Thoracic aorta (tissue), 2 donors: ENCODE measurements around the gene CDH2. TPM values are rescaled to one million over a fixed set of nuclear protein-coding genes. Genes with fewer than 3 reads are reported as not detected.

Experiments
- ATAC-seq: fragments of 150-250 bp; one replicate; pipeline ENCODE4 v1.8.0; 2017; ENCODE audit warnings: low read depth; ENCODE audit not compliant: insufficient number of reproducible peaks, low FRiP score
- DNase-seq: peaks from one replicate; pipeline ENCODE4 v3.0.0-alpha.2; 2020; ENCODE audit warnings: low spot score
- H3K27ac ChIP-seq, 2 donors: fragments of 200-600 bp; sonication (generic); 1 replicate in 1 of 2; 2 replicates in 1 of 2; pipeline ENCODE4 v1.5.1; 2016; ENCODE audit warnings: mild to moderate bottlenecking in 2 of 2, moderate library complexity in 2 of 2
- H3K27me3 ChIP-seq: fragments of 200-600 bp; sonication (generic); replicated peaks from 2 replicates; pipeline ENCODE4 v1.6.0; 2016; ENCODE audit warnings: mild to moderate bottlenecking; ENCODE audit not compliant: insufficient read depth
- H3K36me3 ChIP-seq: fragments of 200-600 bp; sonication (generic); one replicate; pipeline ENCODE4 v1.5.1; 2016
- H3K4me1 ChIP-seq, 2 donors: fragments of 200-600 bp; sonication (generic); 1 replicate in 1 of 2; 2 replicates in 1 of 2; pipeline versions ENCODE4 v1.5.1 to v1.6.0; 2016; ENCODE audit warnings: low read depth in 2 of 2, mild to moderate bottlenecking in 1 of 2; ENCODE audit not compliant: control insufficient read depth in 1 of 2
- H3K4me3 ChIP-seq: fragments of 200-600 bp; sonication (generic); 2 replicates; pipeline ENCODE4 v1.5.1; 2016; ENCODE audit warnings: mild to moderate bottlenecking
- H3K9me3 ChIP-seq: fragments of 200-600 bp; sonication (generic); 2 replicates; pipeline ENCODE4 v1.5.1; 2016
- total RNA-seq, 2 donors: library from RNA; depleted of rRNA; stranded (reverse); fragments of >200 nt; gene quantifications; one replicate each; pipeline versions ENCODE4 v1.1.0 to v1.2.3, GENCODE V29; 2016
- TF ChIP-seq, protein P1 (sequence below): fragments of 200-600 bp; sonication (generic); IDR thresholded peaks from one replicate; pipeline ENCODE4 v1.5.1; 2019; ENCODE audit warnings: antibody characterized with exemption

CDH2 gene
- total RNA-seq, 2 donors from 2014 or later = 25.9 to 37.9 TPM

DNA sequence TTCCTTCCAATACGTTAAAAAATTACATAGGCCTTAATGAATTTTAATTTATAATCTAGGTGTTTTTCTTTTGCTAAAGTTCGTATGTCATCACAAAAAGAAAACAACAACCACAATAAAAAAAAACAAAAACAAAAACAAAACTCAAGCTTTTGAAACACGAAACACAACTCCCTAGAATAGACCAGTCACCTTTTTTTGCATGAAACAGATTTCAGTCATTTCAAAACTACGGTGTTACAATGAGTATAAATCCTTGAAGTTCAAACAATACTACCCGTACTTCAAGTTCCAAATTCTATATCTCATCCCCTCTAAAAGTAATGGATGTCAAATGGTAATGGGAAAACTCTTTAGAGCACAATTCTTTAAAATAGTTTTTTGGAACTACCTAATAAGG is 142.4 kb downstream of the CDH2 start:
- no peak overlapping the region for H3K4me3 ChIP-seq
- no peaks in the 10 kb centered on the region for H3K36me3 ChIP-seq
- no peak for DNase-seq
- H3K27me3 ChIP-seq = no peaks in the 10 kb centered on the region
- no peaks in the 10 kb centered on the region for H3K4me1 ChIP-seq
- H3K27ac ChIP-seq = no peak overlapping the region
- TF ChIP-seq, protein P1, sequence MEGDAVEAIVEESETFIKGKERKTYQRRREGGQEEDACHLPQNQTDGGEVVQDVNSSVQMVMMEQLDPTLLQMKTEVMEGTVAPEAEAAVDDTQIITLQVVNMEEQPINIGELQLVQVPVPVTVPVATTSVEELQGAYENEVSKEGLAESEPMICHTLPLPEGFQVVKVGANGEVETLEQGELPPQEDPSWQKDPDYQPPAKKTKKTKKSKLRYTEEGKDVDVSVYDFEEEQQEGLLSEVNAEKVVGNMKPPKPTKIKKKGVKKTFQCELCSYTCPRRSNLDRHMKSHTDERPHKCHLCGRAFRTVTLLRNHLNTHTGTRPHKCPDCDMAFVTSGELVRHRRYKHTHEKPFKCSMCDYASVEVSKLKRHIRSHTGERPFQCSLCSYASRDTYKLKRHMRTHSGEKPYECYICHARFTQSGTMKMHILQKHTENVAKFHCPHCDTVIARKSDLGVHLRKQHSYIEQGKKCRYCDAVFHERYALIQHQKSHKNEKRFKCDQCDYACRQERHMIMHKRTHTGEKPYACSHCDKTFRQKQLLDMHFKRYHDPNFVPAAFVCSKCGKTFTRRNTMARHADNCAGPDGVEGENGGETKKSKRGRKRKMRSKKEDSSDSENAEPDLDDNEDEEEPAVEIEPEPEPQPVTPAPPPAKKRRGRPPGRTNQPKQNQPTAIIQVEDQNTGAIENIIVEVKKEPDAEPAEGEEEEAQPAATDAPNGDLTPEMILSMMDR = no peak
- ATAC-seq = no peak
- no peaks in the 10 kb centered on the region for H3K9me3 ChIP-seq

DNA sequence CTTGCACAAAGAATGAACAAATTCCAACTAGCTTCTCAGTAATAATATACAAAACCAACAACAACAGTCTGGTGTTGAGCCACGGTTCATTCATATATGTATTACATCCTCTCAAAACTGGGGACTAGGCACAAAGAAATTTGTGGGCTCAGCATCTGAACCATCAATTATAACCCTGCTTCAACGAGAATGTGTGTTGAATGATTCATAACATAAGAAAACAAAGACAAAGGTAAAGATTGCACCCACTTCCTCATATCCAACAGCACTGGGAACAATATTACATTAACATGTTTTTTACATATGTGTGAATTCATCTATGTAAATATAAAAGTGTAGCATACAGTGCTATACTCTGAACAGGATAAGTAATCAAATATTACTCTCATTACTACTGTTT is 144.8 kb downstream of the CDH2 start:
- Histone ChIP-seq H3K36me3 (no peaks in the 10 kb centered on the region), H3K9me3 (no peaks in the 10 kb centered on the region), H3K27me3 (no peaks in the 10 kb centered on the region), H3K27ac (no peak overlapping the region), H3K4me3 (no peak overlapping the region), H3K4me1 (no peaks in the 10 kb centered on the region)
- no peak for DNase-seq
- TF ChIP-seq, protein P1 = no peak
- ATAC-seq = no peak

DNA sequence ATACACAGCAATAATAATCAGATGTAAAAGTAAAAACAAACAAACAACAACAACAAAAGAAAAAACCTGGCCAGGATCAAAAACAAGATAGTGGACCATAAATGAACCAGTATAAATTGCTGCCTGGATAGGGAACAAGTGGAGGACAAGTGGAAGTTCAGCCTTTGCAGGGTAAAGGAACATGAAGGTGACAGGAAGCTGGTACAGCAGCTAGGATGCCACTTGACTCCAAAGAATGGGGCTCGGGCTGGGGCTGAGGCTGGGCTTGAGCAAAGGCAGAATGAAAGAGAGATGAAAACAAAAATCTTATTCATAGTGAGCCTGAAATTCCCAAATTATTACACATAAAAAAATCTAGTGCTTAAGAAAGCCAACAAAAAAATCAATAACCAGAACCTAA is 146.5 kb downstream of the CDH2 start:
- TF ChIP-seq, protein P1 = no peak
- H3K4me3 ChIP-seq = no peak overlapping the region
- H3K9me3 ChIP-seq = no peaks in the 10 kb centered on the region
- no peaks in the 10 kb centered on the region for H3K27me3 ChIP-seq
- H3K4me1 ChIP-seq = no peaks in the 10 kb centered on the region
- DNase-seq = no peak
- no peaks in the 10 kb centered on the region for H3K36me3 ChIP-seq
- H3K27ac ChIP-seq = no peak overlapping the region
- no peak for ATAC-seq

DNA sequence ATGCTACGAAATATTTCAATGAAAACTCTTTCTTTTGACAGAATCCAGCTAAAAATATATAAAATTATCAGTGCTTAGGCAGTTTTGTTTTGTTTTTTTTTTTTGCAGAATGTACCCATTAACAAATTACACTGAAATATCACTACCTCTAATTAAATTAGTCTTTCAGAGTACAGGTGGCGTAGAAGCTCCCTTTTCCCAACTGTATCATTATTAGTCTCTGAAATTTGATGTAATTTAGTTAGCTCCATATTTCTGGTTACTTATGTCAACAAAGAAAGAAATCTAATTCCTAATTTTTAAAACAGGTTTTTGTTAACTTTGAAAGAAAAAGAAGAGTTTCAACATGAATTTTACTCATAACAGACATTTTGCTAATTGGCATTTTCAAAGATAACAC is 149.2 kb downstream of the CDH2 start:
- Histone ChIP-seq H3K27me3 (no peaks in the 10 kb centered on the region), H3K36me3 (no peaks in the 10 kb centered on the region), H3K4me1 (no peaks in the 10 kb centered on the region), H3K4me3 (no peak overlapping the region), H3K9me3 (no peaks in the 10 kb centered on the region), H3K27ac (no peak overlapping the region)
- TF ChIP-seq, protein P1 = no peak
- no peak for ATAC-seq
- DNase-seq = no peak

DNA sequence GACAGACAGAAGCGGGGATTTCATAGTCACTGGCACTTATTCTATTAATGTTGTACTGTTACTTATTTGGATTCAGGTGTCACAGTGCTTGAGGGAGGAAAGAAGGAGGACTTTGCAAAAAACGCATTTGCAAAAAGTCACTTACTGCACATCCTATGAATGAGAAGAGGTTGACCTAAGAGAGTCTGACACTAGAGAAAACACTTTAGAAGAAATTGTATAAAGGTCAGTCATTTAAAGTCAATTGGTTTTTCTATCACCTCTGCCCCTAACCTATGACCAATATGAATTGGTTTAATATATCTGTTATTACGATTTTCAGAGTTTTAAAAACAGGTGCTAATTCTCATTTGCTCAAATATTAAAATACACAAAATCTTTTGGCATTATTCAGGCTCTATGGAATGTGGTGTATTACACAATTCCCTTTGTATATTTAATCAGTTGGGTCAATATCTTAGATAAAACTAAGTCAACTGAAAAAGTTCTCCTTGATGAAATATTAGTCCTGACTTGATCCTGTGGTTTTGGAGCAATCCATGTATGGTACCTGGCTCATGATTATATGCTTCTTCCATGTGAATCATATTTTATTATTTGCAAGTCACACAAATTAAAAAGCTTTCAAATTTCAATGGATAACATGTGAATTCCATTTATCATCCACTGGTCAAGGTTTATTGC is 157.4 kb downstream of the CDH2 start:
- H3K4me1 ChIP-seq = no peaks in the 10 kb centered on the region
- H3K27me3 ChIP-seq = no peaks in the 10 kb centered on the region
- H3K4me3 ChIP-seq = no peak overlapping the region
- ATAC-seq (no peak), DNase-seq (no peak)
- TF ChIP-seq, protein P1 = no peak
- H3K27ac ChIP-seq = no peak overlapping the region
- no peaks in the 10 kb centered on the region for H3K36me3 ChIP-seq
- no peaks in the 10 kb centered on the region for H3K9me3 ChIP-seq
